ENCODE data around the gene RCBTB1. TPM values are rescaled to one million over a fixed set of nuclear protein-coding genes. Genes with fewer than 3 reads are reported as not detected.

The RCBTB1 gene
- total and polyA plus RNA-seq, 7 donors, result 4.2 to 20.7 (median 10.2) TPM

DNA sequence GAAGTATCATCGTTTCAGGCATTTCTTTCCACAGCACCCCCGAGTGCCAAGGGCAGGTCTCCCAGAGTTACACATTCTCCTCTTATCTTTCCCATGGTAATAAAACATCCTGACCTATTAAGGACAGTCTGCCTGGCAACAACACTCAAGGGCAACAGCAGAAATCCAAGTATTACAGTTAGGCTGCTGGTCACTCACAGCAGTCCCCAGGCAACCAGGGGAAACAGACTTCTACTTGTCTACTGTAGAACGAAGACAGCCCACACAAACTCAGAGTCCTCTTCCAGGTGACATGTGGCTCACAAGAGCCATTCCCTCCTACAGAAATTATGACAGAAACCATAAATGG is 24.3 kb downstream of the RCBTB1 start:
- DNase-seq, result no peak
- Histone ChIP-seq H3K4me1 (no peaks in the 10 kb centered on the region), H3K27me3 (no peaks in the 10 kb centered on the region), H3K4me3 (no peak overlapping the region), H3K9me3 (no peaks in the 10 kb centered on the region), H3K36me3 (peaks cover 0 to 44% (median 3%) of the 10 kb centered on the region in 4 donors), H3K27ac (no peak overlapping the region)
- 25 to 65% methylated on average over 3 of the region's 3 CpGs for WGBS, 2 donors
- intact Hi-C loops (cut with DNase I), result no loop called here
- TF ChIP-seq CTCF (IDR thresholded peaks at IDR 0.05), result no peak
- TF ChIP-seq EP300 (IDR thresholded peaks at IDR 0.05), result no peak
- no peak for TF ChIP-seq POLR2AphosphoS5 (IDR thresholded peaks at IDR 0.05)
- TF ChIP-seq POLR2A (IDR thresholded peaks at IDR 0.05), result no peak

DNA sequence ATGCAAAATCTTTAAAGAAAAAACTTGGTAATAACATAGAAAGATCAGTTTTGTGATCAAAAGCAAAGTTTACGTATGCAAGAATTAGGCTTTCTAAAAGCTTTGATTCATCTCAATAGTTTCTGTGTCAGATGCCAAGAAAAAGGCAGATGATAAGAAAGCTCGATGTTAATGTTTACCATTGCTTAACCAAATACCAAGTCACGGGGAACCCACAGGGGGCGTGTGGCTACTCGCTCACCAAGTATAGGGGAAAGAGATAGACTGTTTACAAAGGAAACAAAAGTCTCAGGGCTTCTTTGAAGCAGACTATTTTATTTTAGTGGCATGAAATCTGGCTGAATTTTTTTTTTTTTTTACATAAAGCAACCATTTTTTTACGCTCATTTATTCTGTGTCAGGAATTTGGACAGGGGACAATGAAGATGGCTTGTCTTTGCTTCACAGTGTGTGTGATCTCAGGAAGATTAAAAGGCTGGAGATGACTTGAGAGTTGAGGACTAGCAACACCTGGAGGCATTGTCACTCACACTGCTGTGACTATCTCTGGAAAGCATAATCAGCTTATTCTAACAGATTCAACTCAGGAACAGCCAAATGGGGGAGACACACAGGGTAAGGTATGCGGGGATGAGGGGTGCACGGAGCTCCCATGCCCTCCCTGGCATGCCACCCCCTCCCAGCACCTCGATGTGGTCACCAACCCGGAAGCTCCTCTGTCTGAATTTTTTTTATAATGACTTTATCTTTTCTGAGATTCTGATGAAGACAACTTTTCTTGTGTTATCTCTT is 24.9 kb downstream of the RCBTB1 start:
- no peak for DNase-seq
- Histone ChIP-seq H3K36me3 (peaks cover 0 to 49% (median 3%) of the 10 kb centered on the region in 4 donors), H3K4me3 (no peak overlapping the region), H3K4me1 (no peaks in the 10 kb centered on the region), H3K9me3 (no peaks in the 10 kb centered on the region), H3K27ac (no peak overlapping the region), H3K27me3 (no peaks in the 10 kb centered on the region)
- intact Hi-C loops (cut with DNase I), result no loop called here
- TF ChIP-seq EP300 (IDR thresholded peaks at IDR 0.05), result no peak
- TF ChIP-seq POLR2AphosphoS5 (IDR thresholded peaks at IDR 0.05), result no peak
- TF ChIP-seq POLR2A (IDR thresholded peaks at IDR 0.05), result no peak
- TF ChIP-seq CTCF (IDR thresholded peaks at IDR 0.05), result no peak
- WGBS, 2 donors, result 20 to 47% methylated on average over 10 of the region's 10 CpGs

DNA sequence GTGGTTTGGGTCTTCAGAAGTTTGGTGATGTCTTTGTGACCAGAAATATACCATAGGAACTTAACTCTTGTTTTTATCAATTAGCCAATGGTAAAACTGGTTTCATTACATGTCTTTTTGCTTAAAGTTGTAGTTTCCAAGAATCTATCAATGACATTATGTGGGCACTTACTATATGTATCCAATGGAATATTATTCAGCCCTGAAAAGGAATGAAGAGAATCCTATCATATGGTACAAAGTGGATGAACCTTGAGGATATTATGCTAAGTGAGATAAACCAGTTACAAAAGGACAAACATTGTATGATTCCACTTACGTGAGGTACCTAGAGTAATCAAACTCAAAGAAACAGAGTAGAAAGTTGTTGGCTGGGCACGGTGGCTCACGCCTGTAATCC is 26.4 kb downstream of the RCBTB1 start:
- DNase-seq, result no peak
- no peaks in the 10 kb centered on the region for H3K9me3 ChIP-seq
- H3K27ac ChIP-seq, result no peak overlapping the region
- peaks cover 0 to 62% (median 3%) of the 10 kb centered on the region in 4 donors for H3K36me3 ChIP-seq
- no peak overlapping the region for H3K4me3 ChIP-seq
- 98% methylated on average over 3 of the region's 3 CpGs for WGBS, 2 donors
- intact Hi-C loops (cut with DNase I), result no loop called here
- no peaks in the 10 kb centered on the region for H3K4me1 ChIP-seq
- H3K27me3 ChIP-seq, result no peaks in the 10 kb centered on the region
- no peak for TF ChIP-seq EP300 (IDR thresholded peaks at IDR 0.05)
- TF ChIP-seq POLR2AphosphoS5 (IDR thresholded peaks at IDR 0.05), result no peak
- TF ChIP-seq POLR2A (IDR thresholded peaks at IDR 0.05), result no peak
- no peak for TF ChIP-seq CTCF (IDR thresholded peaks at IDR 0.05)

- Histone ChIP-seq H3K27ac (no peak overlapping the region), H3K36me3 (peaks cover 0 to 65% (median 9%) of the 10 kb centered on the region in 4 donors), H3K4me1 (no peaks in the 10 kb centered on the region), H3K4me3 (no peak overlapping the region), H3K27me3 (no peaks in the 10 kb centered on the region), H3K9me3 (no peaks in the 10 kb centered on the region)
- WGBS, 2 donors, result 86 to 90% methylated on average over 11 of the region's 11 CpGs
- no peak for DNase-seq
- intact Hi-C loops (cut with DNase I), result no loop called here
- TF ChIP-seq EP300 (IDR thresholded peaks at IDR 0.05) (no peak), POLR2AphosphoS5 (IDR thresholded peaks at IDR 0.05) (no peak), CTCF (IDR thresholded peaks at IDR 0.05) (no peak), POLR2A (IDR thresholded peaks at IDR 0.05) (no peak)
Measured at GRCh38 chr13:49554387-49554786, 31.0 kb downstream of the RCBTB1 start.

DNA sequence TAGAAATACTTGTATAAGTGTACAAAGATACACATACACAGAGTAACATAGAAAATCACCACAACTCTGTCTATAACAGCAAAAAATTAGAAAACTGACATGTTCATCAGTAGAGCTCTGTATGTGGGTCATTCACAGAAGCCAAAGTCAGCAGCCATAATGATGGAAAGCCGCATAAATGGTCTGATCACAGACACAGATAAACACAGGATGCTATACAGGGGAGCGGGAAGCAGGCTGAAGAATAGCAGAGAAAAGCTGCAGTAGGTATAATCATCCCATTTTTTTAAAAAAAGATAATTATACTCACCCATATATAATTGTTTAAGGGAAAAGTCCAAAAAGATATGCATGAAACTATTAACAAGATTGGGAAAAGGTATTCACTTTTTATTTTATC is 31.5 kb downstream of the RCBTB1 start:
- no peaks in the 10 kb centered on the region for H3K9me3 ChIP-seq

More for the DNA sequence above, 31.5 kb downstream of the RCBTB1 start:
- Histone ChIP-seq H3K4me1 (no peaks in the 10 kb centered on the region), H3K27ac (no peak overlapping the region), H3K4me3 (no peak overlapping the region), H3K27me3 (no peaks in the 10 kb centered on the region), H3K36me3 (peaks cover 0 to 65% (median 7%) of the 10 kb centered on the region in 4 donors)
- DNase-seq, result no peak
- WGBS, 2 donors, result 95 to 97% methylated on average over 2 of the region's 2 CpGs
- intact Hi-C loops (cut with DNase I), result no loop called here
- TF ChIP-seq EP300 (IDR thresholded peaks at IDR 0.05), result no peak
- no peak for TF ChIP-seq POLR2AphosphoS5 (IDR thresholded peaks at IDR 0.05)
- no peak for TF ChIP-seq CTCF (IDR thresholded peaks at IDR 0.05)
- TF ChIP-seq POLR2A (IDR thresholded peaks at IDR 0.05), result no peak
